ENCODE results near the gene MYO9A. TPM values are rescaled to one million over a fixed set of nuclear protein-coding genes. Genes with fewer than 3 reads are reported as not detected.
A peak's percentile ranks its signal among the peaks of the same experiment; 100 is the strongest.

MYO9A gene
- polyA plus RNA-seq, 4 donors: 1.6 to 10.1 (median 2.6) TPM

GRCh38 chr15:72156928-72157327 lies 39.0 kb upstream of the MYO9A start:
- Histone ChIP-seq H3K27me3 (ENCODE audit: control insufficient read depth in 3 of 3, insufficient read depth in 3 of 3, low read length in 3 of 3) (no peaks in the 10 kb centered on the region), H3K9me3 (ENCODE audit: control insufficient read depth in 2 of 2, insufficient read depth in 1 of 2, low read depth in 1 of 2, low read length in 1 of 2) (no peaks in the 10 kb centered on the region), H3K4me1 (ENCODE audit: control insufficient read depth in 3 of 3, insufficient read depth in 2 of 3, low read depth in 1 of 3, low read length in 2 of 3) (peaks cover 0 to 8% (median 2%) of the 10 kb centered on the region in 3 donors), H3K4me3 (ENCODE audit: low read depth in 1 of 3, low read length in 3 of 3) (no peak overlapping the region), H3K36me3 (ENCODE audit: control insufficient read depth in 3 of 3, insufficient read depth in 2 of 3, low read depth in 1 of 3, low read length in 3 of 3) (peaks cover 0 to 11% (median 0%) of the 10 kb centered on the region in 3 donors), H3K27ac (ENCODE audit: low read depth in 1 of 3, low read length in 2 of 3) (no peak overlapping the region)
- DNase-seq: no peak
- WGBS, 3 donors: 88 to 93% (median 90%) methylated on average over 2 of the region's 2 CpGs
- no peak for FAIRE-seq

GRCh38 chr15:72155635-72156616 lies 38.0 kb upstream of the MYO9A start:
- H3K4me3 ChIP-seq (ENCODE audit: low read depth in 1 of 3, low read length in 3 of 3): peak overlapping the region; percentile 16 to 47 (median 44)
- DNase-seq: peak; percentile 91
- H3K27me3 ChIP-seq (ENCODE audit: control insufficient read depth in 3 of 3, insufficient read depth in 3 of 3, low read length in 3 of 3): no peaks in the 10 kb centered on the region
- FAIRE-seq: no peak
- peak overlapping the region in 1 of 3 donors; percentile 71 for H3K27ac ChIP-seq (ENCODE audit: low read depth in 1 of 3, low read length in 2 of 3)
- WGBS, 3 donors: 2 to 11% (median 6%) methylated on average over 19 of the region's 19 CpGs
- peaks cover 0 to 5% (median 0%) of the 10 kb centered on the region in 3 donors for H3K36me3 ChIP-seq (ENCODE audit: control insufficient read depth in 3 of 3, insufficient read depth in 2 of 3, low read depth in 1 of 3, low read length in 3 of 3)
- peaks cover 0 to 8% (median 2%) of the 10 kb centered on the region in 3 donors for H3K4me1 ChIP-seq (ENCODE audit: control insufficient read depth in 3 of 3, insufficient read depth in 2 of 3, low read depth in 1 of 3, low read length in 2 of 3)
- no peaks in the 10 kb centered on the region for H3K9me3 ChIP-seq (ENCODE audit: control insufficient read depth in 2 of 2, insufficient read depth in 1 of 2, low read depth in 1 of 2, low read length in 1 of 2)

- no peaks in the 10 kb centered on the region for H3K9me3 ChIP-seq (ENCODE audit: control insufficient read depth in 2 of 2, insufficient read depth in 1 of 2, low read depth in 1 of 2, low read length in 1 of 2)
- H3K27me3 ChIP-seq (ENCODE audit: control insufficient read depth in 3 of 3, insufficient read depth in 3 of 3, low read length in 3 of 3): no peaks in the 10 kb centered on the region
- H3K4me3 ChIP-seq (ENCODE audit: low read depth in 1 of 3, low read length in 3 of 3): peak overlapping the region in 2 of 3 donors; percentile 44 to 47
- DNase-seq (peak; percentile 57 to 75), FAIRE-seq (no peak)
- H3K27ac ChIP-seq (ENCODE audit: low read depth in 1 of 3, low read length in 2 of 3): peak overlapping the region in 1 of 3 donors; percentile 71
- 6 to 39% (median 24%) methylated on average over 14 of the region's 14 CpGs for WGBS, 3 donors
- H3K36me3 ChIP-seq (ENCODE audit: control insufficient read depth in 3 of 3, insufficient read depth in 2 of 3, low read depth in 1 of 3, low read length in 3 of 3): no peaks in the 10 kb centered on the region
- peaks cover 0 to 8% (median 2%) of the 10 kb centered on the region in 3 donors for H3K4me1 ChIP-seq (ENCODE audit: control insufficient read depth in 3 of 3, insufficient read depth in 2 of 3, low read depth in 1 of 3, low read length in 2 of 3)
These were observed 37.2 kb upstream of the MYO9A start for GRCh38 chr15:72155003-72155621.

GRCh38 chr15:72154316-72154715 lies 36.4 kb upstream of the MYO9A start:
- WGBS, 3 donors: 96% methylated on average over 7 of the region's 7 CpGs
- Histone ChIP-seq H3K27ac (ENCODE audit: low read depth in 1 of 3, low read length in 2 of 3) (no peak overlapping the region), H3K36me3 (ENCODE audit: control insufficient read depth in 3 of 3, insufficient read depth in 2 of 3, low read depth in 1 of 3, low read length in 3 of 3) (no peaks in the 10 kb centered on the region), H3K4me3 (ENCODE audit: low read depth in 1 of 3, low read length in 3 of 3) (no peak overlapping the region), H3K27me3 (ENCODE audit: control insufficient read depth in 3 of 3, insufficient read depth in 3 of 3, low read length in 3 of 3) (no peaks in the 10 kb centered on the region), H3K4me1 (ENCODE audit: control insufficient read depth in 3 of 3, insufficient read depth in 2 of 3, low read depth in 1 of 3, low read length in 2 of 3) (peaks cover 0 to 8% (median 2%) of the 10 kb centered on the region in 3 donors), H3K9me3 (ENCODE audit: control insufficient read depth in 2 of 2, insufficient read depth in 1 of 2, low read depth in 1 of 2, low read length in 1 of 2) (no peaks in the 10 kb centered on the region)
- no peak for FAIRE-seq
- DNase-seq: no peak

- DNase-seq (no peak), FAIRE-seq (no peak)
- Histone ChIP-seq H3K27ac (ENCODE audit: low read depth in 1 of 3, low read length in 2 of 3) (no peak overlapping the region), H3K36me3 (ENCODE audit: control insufficient read depth in 3 of 3, insufficient read depth in 2 of 3, low read depth in 1 of 3, low read length in 3 of 3) (no peaks in the 10 kb centered on the region), H3K4me3 (ENCODE audit: low read depth in 1 of 3, low read length in 3 of 3) (no peak overlapping the region), H3K27me3 (ENCODE audit: control insufficient read depth in 3 of 3, insufficient read depth in 3 of 3, low read length in 3 of 3) (no peaks in the 10 kb centered on the region), H3K4me1 (ENCODE audit: control insufficient read depth in 3 of 3, insufficient read depth in 2 of 3, low read depth in 1 of 3, low read length in 2 of 3) (peaks cover 0 to 8% (median 2%) of the 10 kb centered on the region in 3 donors), H3K9me3 (ENCODE audit: control insufficient read depth in 2 of 2, insufficient read depth in 1 of 2, low read depth in 1 of 2, low read length in 1 of 2) (no peaks in the 10 kb centered on the region)
- 64 to 87% (median 68%) methylated on average over 5 of the region's 5 CpGs for WGBS, 3 donors
These were observed 35.5 kb upstream of the MYO9A start for GRCh38 chr15:72153269-72154000.

GRCh38 chr15:72147418-72147817 lies 29.5 kb upstream of the MYO9A start:
- H3K4me1 ChIP-seq (ENCODE audit: control insufficient read depth in 3 of 3, insufficient read depth in 2 of 3, low read depth in 1 of 3, low read length in 2 of 3): no peaks in the 10 kb centered on the region
- no peaks in the 10 kb centered on the region for H3K36me3 ChIP-seq (ENCODE audit: control insufficient read depth in 3 of 3, insufficient read depth in 2 of 3, low read depth in 1 of 3, low read length in 3 of 3)
- H3K27me3 ChIP-seq (ENCODE audit: control insufficient read depth in 3 of 3, insufficient read depth in 3 of 3, low read length in 3 of 3): no peaks in the 10 kb centered on the region
- 73 to 89% (median 76%) methylated on average over 2 of the region's 2 CpGs for WGBS, 3 donors
- DNase-seq (no peak), FAIRE-seq (no peak)
- H3K9me3 ChIP-seq (ENCODE audit: control insufficient read depth in 2 of 2, insufficient read depth in 1 of 2, low read depth in 1 of 2, low read length in 1 of 2): no peaks in the 10 kb centered on the region
- H3K27ac ChIP-seq (ENCODE audit: low read depth in 1 of 3, low read length in 2 of 3): no peak overlapping the region
- H3K4me3 ChIP-seq (ENCODE audit: low read depth in 1 of 3, low read length in 3 of 3): no peak overlapping the region

- no peaks in the 10 kb centered on the region for H3K4me1 ChIP-seq (ENCODE audit: control insufficient read depth in 3 of 3, insufficient read depth in 2 of 3, low read depth in 1 of 3, low read length in 2 of 3)
- no peak overlapping the region for H3K4me3 ChIP-seq (ENCODE audit: low read depth in 1 of 3, low read length in 3 of 3)
- no peak for FAIRE-seq
- DNase-seq: no peak
- no peak overlapping the region for H3K27ac ChIP-seq (ENCODE audit: low read depth in 1 of 3, low read length in 2 of 3)
- H3K9me3 ChIP-seq (ENCODE audit: control insufficient read depth in 2 of 2, insufficient read depth in 1 of 2, low read depth in 1 of 2, low read length in 1 of 2): no peaks in the 10 kb centered on the region
- no peaks in the 10 kb centered on the region for H3K27me3 ChIP-seq (ENCODE audit: control insufficient read depth in 3 of 3, insufficient read depth in 3 of 3, low read length in 3 of 3)
- no peaks in the 10 kb centered on the region for H3K36me3 ChIP-seq (ENCODE audit: control insufficient read depth in 3 of 3, insufficient read depth in 2 of 3, low read depth in 1 of 3, low read length in 3 of 3)
These were observed 29.0 kb upstream of the MYO9A start for GRCh38 chr15:72146934-72147333.

GRCh38 chr15:72146221-72146620 lies 28.3 kb upstream of the MYO9A start:
- DNase-seq: no peak
- no peak for FAIRE-seq
- WGBS, 3 donors: 89 to 96% (median 93%) methylated on average over 3 of the region's 3 CpGs
- H3K4me1 ChIP-seq (ENCODE audit: control insufficient read depth in 3 of 3, insufficient read depth in 2 of 3, low read depth in 1 of 3, low read length in 2 of 3): peaks cover 0 to 2% (median 0%) of the 10 kb centered on the region in 3 donors
- no peaks in the 10 kb centered on the region for H3K9me3 ChIP-seq (ENCODE audit: control insufficient read depth in 2 of 2, insufficient read depth in 1 of 2, low read depth in 1 of 2, low read length in 1 of 2)
- H3K36me3 ChIP-seq (ENCODE audit: control insufficient read depth in 3 of 3, insufficient read depth in 2 of 3, low read depth in 1 of 3, low read length in 3 of 3): no peaks in the 10 kb centered on the region
- no peak overlapping the region for H3K27ac ChIP-seq (ENCODE audit: low read depth in 1 of 3, low read length in 2 of 3)
- no peaks in the 10 kb centered on the region for H3K27me3 ChIP-seq (ENCODE audit: control insufficient read depth in 3 of 3, insufficient read depth in 3 of 3, low read length in 3 of 3)
- H3K4me3 ChIP-seq (ENCODE audit: low read depth in 1 of 3, low read length in 3 of 3): no peak overlapping the region
